Dermis microvascular lymphatic vessel endothelial cell (primary cell): Measurements from ENCODE around the gene PCDHGA2. TPM values are rescaled to one million over a fixed set of nuclear protein-coding genes. Genes with fewer than 3 reads are reported as not detected.
"Not testable (repeated sequence)": the region's sequence is repeated elsewhere in the genome, so short reads cannot be mapped to it uniquely, and the experiment has no call there.

Experiments
- DNase-seq, 2 donors: peaks; one replicate each; pipeline versions ENCODE4 v3.0.0 to v3.0.0-alpha.2; 2010; ENCODE audit warnings: low read depth in 2 of 2
- total RNA-seq: library from RNA; depleted of rRNA; stranded (reverse); fragments of >200 nt; gene quantifications from 2 replicates; pipeline ENCODE4 v1.2.1, GENCODE V29; 2014

Gene PCDHGA2
- 0.39 and 1.1 TPM in 2 replicates for total RNA-seq

- peak in 1 of 2 donors; percentile 64 for DNase-seq
These were observed at the start of gene PCDHGA2 for GRCh38 chr5:141338538-141339306. PCDHGA2 (plus strand) TSS chr5:141338760.

- no peak for DNase-seq
These were observed 40.2 kb upstream of the PCDHGA2 start for GRCh38 chr5:141298376-141298775.

GRCh38 chr5:141303756-141304155 is 34.8 kb upstream of the PCDHGA2 start, which contains the start of gene SLC25A2:
SLC25A2 (minus strand) TSS chr5:141304049; CDS start chr5:141303865, 184 bp downstream.
- no peak for DNase-seq

- no peak for DNase-seq
These were observed 31.9 kb upstream of the PCDHGA2 start for GRCh38 chr5:141306630-141307029.

GRCh38 chr5:141313711-141314110 is 24.8 kb upstream of the PCDHGA2 start:
- DNase-seq = no peak

- DNase-seq = not testable (repeated sequence)
These were observed 21.6 kb upstream of the PCDHGA2 start for GRCh38 chr5:141316963-141317362.

- no peak for DNase-seq
These were observed 19.4 kb upstream of the PCDHGA2 start for GRCh38 chr5:141319202-141319601.

- DNase-seq = no peak
These were observed 18.9 kb upstream of the PCDHGA2 start for GRCh38 chr5:141319699-141320098.

GRCh38 chr5:141320225-141321169 is 18.1 kb upstream of the PCDHGA2 start, which contains the start of gene TAF7:
TAF7 (minus strand) TSS chr5:141320784; CDS start chr5:141320044, 740 bp downstream.
- DNase-seq = peak; percentile 91 to 94

GRCh38 chr5:141322261-141322660 is 16.3 kb upstream of the PCDHGA2 start:
- DNase-seq = no peak

- peak; percentile 41 to 75 for DNase-seq
These were observed 12.3 kb upstream of the PCDHGA2 start for GRCh38 chr5:141326088-141326854.

GRCh38 chr5:141328231-141328630 is 10.3 kb upstream of the PCDHGA2 start:
- no peak for DNase-seq

- peak in 1 of 2 donors; percentile 51 for DNase-seq
These were observed 8.1 kb upstream of the PCDHGA2 start, which contains the start of gene PCDHGA1 for GRCh38 chr5:141330299-141331080. PCDHGA1 (plus strand) TSS chr5:141330514.

GRCh38 chr5:141332571-141332970 is 6.0 kb upstream of the PCDHGA2 start:
- not testable (repeated sequence) for DNase-seq

GRCh38 chr5:141340781-141341354 is 2.3 kb downstream of the PCDHGA2 start:
- not testable (repeated sequence) for DNase-seq

- DNase-seq = no peak
These were observed 4.2 kb downstream of the PCDHGA2 start for GRCh38 chr5:141342773-141343172.

GRCh38 chr5:141343242-141343952 is 4.8 kb downstream of the PCDHGA2 start, which contains the start of gene PCDHGA3:
PCDHGA3 (plus strand) TSS chr5:141343829; CDS start chr5:141344034, 205 bp downstream.
- DNase-seq = peak in 1 of 2 donors; percentile 58

- no peak for DNase-seq
These were observed 5.4 kb downstream of the PCDHGA2 start for GRCh38 chr5:141343953-141344463.

GRCh38 chr5:141345327-141345726 is 6.8 kb downstream of the PCDHGA2 start:
- no peak for DNase-seq
